GM19239 (cell line): ENCODE data around the gene DIP2C.
"Not testable (repeated sequence)": the region's sequence is repeated elsewhere in the genome, so short reads cannot be mapped to it uniquely, and the experiment has no call there.

Experiments used
- DNase-seq: peaks from one replicate; pipeline ENCODE4 v3.0.0; 2011; ENCODE audit warnings: low spot score; ENCODE audit not compliant: insufficient read length
- FAIRE-seq: peaks from 2 replicates; lab custom pipeline; 2011; peaks lifted over from hg19 to GRCh38; lab: Jason Lieb, UNC

DIP2C gene

DNA sequence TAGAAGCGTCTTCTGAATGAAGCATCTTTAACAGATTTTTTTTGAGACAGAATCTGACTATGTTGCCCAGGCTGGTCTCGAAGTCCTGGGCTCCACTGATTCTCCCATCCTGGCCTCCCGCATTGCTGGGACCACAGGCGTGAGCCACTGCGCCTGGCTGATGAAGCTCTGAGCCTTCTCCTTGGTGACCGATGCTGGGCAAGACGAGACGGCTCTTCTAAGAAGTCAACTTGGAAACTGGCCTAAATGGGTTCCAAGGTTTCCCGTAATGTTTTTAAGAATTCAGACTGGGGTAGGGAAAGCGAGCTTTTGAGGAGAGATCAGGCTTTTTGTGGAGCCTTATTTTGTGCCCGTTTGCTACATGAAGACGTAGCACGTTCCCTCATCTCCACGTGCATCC, 329.7 kb downstream of the DIP2C start:
- no peak for FAIRE-seq

DNA sequence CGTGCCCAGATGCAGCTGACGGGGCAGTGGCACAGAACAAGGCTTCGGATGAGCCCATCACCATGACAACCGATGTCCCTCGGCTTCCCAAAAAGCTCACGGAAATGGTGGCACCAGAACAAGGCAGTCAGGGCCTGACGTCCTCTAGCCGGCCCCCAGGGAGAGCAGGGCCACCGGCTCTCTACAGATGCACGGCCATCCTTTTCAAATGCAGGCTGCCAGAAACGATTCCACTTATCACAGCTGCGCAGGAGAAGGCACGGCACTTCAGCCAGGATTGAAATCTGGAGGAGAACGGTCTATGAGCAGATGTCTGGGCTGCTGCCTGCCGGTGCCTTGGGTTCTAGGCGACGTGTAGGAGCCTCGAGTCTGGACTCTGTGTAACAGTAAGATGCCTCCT, 330.4 kb downstream of the DIP2C start:
- DNase-seq (no peak), FAIRE-seq (no peak)

More for the DNA sequence above, 329.7 kb downstream of the DIP2C start:
- DNase-seq: no peak

DNA sequence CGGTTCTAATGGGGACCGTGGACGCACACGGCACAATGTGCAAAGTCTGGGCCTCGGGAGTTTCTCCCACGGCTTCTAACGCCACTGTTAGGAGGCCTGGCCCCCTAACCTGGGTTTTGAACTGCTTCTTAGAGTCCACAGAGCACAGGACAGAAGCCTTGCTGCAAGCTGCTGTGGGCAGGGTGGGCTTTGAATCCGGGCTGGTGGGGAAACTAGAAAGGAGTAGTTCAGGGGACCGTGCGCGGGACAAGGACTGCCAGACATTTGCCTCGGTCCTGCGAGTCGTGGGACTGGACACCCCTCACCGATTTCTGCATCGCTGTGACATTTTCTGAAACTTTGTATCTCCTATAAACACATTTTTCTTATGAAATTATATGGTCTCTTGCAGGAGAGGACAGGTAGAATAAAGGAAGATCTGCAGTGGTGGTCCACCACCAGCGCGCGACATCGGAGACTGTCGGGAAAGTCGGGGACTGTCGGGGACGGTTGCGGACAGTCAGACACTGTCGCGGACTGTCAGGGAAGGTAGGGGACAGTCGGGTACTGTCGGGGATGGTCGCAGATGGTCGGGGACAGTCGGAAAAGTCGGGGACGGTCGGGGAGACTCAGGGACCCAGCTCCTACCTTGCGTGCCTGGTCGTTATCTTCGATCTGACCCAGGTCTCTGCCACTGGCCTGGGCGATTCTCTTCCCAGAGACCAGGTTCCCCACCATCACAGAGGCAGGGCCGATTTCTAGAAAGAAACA, 332.1 kb downstream of the DIP2C start:
- DNase-seq (no peak), FAIRE-seq (no peak)

DNA sequence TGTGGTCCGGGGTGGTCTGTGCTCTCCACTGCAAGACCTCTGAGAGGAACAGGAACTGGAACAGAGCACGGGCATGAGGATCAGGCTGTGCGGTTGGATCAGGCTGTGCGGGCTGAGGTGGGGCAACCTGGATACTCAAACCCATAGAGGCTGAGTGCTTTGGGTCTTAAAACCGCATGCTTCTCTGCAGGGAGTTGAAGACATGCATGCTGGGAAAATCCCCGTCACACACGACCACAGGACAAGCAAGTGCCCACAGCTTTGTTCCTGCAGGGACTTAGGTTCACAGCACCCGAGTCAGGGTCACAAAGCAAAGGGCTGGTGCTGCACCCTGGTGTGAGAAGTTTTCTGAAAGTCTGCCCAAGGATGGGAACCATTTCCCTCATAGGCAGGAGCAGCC, 333.0 kb downstream of the DIP2C start:
- no peak for DNase-seq
- no peak for FAIRE-seq

DNA sequence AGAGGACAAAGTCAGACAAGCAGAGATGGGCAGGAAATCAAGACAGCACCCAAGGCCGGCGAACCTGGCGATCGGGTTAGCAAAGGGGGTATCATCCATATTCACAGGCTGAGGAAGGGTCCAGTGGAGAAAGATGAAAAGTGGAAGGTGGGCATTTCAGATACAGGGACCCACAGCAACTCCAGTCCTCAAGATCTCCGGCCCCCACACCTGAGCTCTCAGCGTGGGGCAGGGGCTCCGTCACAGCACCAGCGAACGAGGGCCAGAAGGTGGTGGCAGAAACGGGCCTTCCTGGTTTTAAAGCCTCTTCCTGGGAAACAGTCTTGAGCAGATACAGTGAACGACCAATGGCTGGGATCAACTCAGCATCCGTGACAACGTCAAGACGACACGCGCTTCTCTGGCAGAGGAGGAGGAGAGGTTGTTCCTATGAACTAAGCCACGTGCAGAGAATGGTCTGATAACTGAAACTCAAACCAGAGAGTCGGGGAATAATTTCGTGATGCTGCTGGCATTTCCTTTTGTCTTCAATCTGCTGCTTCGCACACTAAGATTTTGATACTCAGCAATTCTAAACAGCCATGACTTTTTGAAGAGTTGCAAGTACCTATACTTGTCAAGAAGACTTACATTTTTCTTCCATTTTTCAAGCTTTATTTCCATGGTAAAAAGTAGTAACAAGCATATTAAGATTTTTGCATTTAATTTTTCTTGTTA, 334.4 kb downstream of the DIP2C start:
- no peak for FAIRE-seq
- no peak for DNase-seq

GRCh38 chr10:352476-353235, 336.8 kb downstream of the DIP2C start:
- FAIRE-seq: no peak
- no peak for DNase-seq

DNA sequence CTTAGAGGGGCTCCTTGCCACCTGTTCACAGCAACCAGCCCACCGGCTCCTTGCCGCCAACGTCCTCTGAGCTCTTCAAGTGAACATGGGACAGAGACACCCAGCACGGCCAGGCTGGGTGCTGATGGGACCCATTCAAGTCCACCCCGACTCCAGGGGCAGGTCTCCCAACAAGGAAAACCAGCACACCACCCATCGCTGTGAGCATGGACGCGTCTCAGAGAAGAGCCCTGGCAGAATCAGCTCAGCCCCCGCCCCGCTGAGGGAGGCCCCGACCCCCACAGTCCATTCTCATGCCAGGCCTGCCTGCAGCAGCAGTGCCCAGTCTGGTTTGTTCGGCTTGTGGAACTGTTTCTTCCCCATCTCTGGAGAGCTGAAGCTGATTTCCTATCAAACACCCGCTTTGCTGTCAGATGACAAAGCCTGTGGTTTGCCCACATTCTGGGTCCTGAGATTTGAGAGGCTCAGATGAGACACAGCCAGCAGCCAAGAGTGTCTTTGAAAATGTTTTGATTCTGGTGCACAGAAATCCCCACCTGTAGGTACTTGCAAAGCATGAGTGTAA, 337.6 kb downstream of the DIP2C start:
- FAIRE-seq: no peak
- DNase-seq: no peak

- DNase-seq: no peak
- no peak for FAIRE-seq
Measured at GRCh38 chr10:350981-351501, 338.4 kb downstream of the DIP2C start.

- no peak for DNase-seq
- FAIRE-seq: no peak
Measured at GRCh38 chr10:349081-349480, 340.4 kb downstream of the DIP2C start.

GRCh38 chr10:348456-348855, 341.0 kb downstream of the DIP2C start:
- DNase-seq (no peak), FAIRE-seq (no peak)

DNA sequence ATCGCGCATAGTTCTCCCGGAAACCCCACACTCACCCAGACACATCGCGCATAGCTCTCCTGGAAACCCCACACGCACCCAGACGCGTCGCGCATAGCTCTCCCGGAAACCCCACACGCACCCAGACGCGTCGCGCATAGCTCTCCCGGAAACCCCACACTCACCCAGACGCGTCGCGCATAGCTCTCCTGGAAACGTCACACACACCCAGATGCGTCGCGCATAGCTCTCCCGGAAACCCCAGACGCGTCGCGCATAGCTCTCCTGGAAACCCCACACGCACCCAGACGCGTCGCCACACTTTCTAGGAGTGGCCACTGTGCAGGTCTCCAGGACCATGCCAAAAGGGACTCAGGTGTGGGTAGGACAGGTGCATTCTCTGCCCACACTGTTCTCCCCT, 341.7 kb downstream of the DIP2C start:
- FAIRE-seq, DNase-seq: not testable (repeated sequence)

DNA sequence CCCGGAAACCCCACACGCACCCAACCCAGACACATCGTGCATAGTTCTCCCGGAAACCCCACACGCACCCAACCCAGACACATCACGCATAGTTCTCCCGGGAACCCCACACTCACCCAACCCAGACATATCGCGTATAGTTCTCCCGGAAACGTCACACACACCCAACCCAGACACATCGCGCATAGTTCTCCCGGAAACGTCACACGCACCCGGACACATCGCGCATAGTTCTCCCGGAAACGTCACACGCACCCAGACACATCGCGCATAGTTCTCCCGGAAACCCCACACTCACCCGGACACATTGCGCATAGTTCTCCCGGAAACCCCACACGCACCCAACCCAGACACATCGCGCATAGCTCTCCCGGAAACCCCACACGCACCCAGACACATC, 342.3 kb downstream of the DIP2C start:
- not testable (repeated sequence) for DNase-seq, FAIRE-seq

DNA sequence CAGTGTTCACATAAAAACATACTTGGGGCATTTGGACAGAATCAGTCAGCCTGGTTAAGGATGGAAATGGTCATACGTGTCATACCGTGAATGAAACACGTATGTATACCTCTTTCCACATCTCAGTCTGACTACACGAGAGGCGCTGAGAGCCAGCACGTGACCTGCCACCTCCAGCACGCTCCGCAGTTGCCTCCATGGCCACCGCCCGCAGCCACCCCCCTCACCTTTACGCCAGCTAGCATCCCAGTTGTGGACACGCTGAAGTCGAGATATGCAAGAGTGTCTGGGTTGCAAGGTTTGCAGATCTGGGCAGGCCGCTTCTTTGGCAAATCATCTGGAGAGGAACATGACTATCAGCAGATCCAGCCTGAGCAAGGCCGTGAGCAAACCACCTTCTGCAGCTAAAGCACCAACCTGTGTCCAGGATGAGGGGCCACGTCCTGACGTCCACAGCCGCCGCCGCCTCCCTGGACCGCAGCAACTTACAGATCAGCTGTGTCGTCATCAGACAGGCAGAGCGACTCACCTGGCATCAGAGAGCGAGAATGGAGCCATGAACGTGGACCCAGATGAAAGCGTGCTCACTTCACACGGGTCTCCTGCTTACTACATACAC, 344.8 kb downstream of the DIP2C start:
- no peak for FAIRE-seq
- no peak for DNase-seq

DNA sequence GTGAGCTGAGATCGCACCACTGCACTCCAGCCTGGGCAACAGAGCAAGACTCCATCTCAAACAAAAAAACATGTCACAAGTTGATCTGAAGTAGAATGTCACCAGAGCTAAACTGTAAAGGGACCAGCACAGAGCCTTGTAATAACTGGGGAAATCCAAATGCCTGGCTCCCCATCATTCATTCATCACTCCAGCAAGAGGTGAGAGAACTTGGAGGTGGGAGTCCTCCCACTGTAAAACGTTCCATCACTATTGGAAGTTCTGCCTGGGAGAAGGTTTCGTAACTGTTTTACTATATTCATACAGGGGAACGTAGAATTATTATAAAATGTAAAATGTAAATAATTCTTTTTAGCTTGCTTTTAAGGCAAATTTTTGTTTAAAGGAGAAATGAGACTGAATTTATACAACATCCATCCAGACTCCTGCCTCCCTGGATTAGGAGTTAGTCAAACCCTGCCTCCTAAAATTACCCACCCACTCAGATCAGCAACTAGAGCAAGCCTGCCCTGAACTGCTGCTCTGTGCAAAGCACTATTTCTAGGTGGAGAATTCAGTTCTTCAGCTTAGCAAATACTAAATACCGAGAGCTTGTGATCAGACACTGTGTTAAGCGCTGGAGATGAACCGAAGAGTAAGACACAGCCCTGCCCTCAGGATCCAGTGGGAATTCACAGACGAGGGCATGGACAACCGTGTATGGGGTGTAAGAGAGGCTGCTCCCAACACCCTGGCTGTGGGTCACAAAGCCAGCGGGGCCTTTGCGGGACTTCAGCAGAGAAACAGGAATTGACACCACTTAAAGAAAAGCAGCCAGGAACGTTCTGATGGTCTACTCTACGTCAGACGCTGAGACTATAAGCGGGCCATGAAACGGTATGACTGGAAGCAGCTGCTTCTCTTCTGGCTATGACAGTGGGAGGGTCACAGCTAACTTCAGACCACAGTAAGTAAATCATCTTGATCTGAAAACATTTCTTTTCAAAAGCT, 345.9 kb downstream of the DIP2C start:
- DNase-seq (no peak), FAIRE-seq (no peak)

GRCh38 chr10:341081-341740, 348.3 kb downstream of the DIP2C start:
- DNase-seq (no peak), FAIRE-seq (no peak)

GRCh38 chr10:340646-341045, 348.8 kb downstream of the DIP2C start:
- FAIRE-seq: no peak
- no peak for DNase-seq

- DNase-seq (no peak), FAIRE-seq (no peak)
Measured at GRCh38 chr10:339038-339391, 350.5 kb downstream of the DIP2C start.
